Brain microvascular endothelial cell (primary cell): ENCODE measurements around the gene HOXD13.
A peak's percentile ranks its signal among the peaks of the same experiment; 100 is the strongest.

Experiments
- DNase-seq: peaks from one replicate; pipeline ENCODE4 v3.0.0-alpha.2; 2020
- H3K27ac ChIP-seq: fragments of 250-450 bp; sonication (Bioruptor Pico); 2 replicates; pipeline ENCODE4 v1.5.1; 2020; ENCODE audit warnings: mild to moderate bottlenecking, moderate library complexity
- H3K27me3 ChIP-seq: fragments of 250-450 bp; sonication (Bioruptor Pico); replicated peaks from 2 replicates; pipeline ENCODE4 v1.5.1; 2020; ENCODE audit warnings: mild to moderate bottlenecking
- H3K36me3 ChIP-seq: fragments of 250-450 bp; sonication (Bioruptor Pico); replicated peaks from 2 replicates; pipeline ENCODE4 v1.5.1; 2020; ENCODE audit warnings: mild to moderate bottlenecking
- H3K4me3 ChIP-seq: 2 replicates; pipeline ENCODE4 v1.5.1; 2011; ENCODE audit warnings: low read depth, mild to moderate bottlenecking, control low read depth, low read length, moderate library complexity
- in situ Hi-C: cut with HindIII; loops from 2 replicates; pipeline ENCODE4 v1.10.0; 2017; ENCODE audit warnings: low sequenced_read_pairs, low pct_ligation_motif_present
- TF ChIP-seq, protein P1 (sequence below): IDR thresholded peaks from 2 replicates; pipeline ENCODE4 v1.5.1; 2011; ENCODE audit warnings: low read depth, mild to moderate bottlenecking, moderate library complexity, low read length, control low read depth, inconsistent platforms; ENCODE audit errors: missing control alignments

HOXD13 gene

DNA sequence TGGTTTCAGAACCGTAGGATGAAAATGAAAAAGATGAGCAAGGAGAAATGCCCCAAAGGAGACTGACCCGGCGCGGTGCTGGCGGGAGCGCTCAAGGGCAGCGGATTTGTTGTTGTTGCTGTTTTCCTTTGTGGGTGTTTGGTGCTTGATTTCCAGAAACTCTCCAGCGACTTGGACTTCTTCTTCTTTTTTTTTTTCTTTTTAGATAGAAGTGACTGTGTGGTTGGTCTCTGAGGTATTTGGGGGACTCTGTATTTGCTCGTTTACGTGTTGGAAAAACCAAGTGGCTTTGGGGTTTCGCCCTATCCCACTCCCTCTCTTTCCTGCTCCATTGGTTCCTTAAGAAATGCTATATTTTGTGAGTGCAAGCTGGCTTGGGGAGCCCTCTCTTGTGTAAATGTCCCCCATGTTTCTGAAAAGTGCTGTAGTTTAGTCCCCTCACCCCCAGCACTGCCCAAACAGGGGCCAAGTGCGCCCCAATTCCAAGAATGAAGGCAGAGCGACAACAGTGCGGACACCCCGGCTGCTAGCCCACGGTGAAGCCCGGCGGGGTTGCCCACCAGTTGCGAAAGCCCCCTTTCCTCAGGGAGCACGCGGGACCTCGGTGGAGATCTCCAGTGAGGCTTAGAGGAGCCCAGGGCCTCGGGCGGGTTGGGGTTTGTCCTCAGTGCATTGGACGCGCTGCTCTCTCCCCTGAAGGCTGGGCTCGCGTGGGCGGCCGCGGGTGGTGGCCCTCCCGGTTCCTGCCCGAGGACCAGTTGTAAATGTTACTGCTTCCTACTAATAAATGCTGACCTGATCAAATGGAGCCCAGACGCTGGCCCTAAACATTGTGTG lies 31.8 kb downstream of the HOXD13 start:
- no peak overlapping the region for H3K27ac ChIP-seq
- in situ Hi-C loops: no loop called here
- no peaks in the 10 kb centered on the region for H3K36me3 ChIP-seq
- H3K27me3 ChIP-seq: peaks cover 94% of the 10 kb centered on the region
- TF ChIP-seq, protein P1, sequence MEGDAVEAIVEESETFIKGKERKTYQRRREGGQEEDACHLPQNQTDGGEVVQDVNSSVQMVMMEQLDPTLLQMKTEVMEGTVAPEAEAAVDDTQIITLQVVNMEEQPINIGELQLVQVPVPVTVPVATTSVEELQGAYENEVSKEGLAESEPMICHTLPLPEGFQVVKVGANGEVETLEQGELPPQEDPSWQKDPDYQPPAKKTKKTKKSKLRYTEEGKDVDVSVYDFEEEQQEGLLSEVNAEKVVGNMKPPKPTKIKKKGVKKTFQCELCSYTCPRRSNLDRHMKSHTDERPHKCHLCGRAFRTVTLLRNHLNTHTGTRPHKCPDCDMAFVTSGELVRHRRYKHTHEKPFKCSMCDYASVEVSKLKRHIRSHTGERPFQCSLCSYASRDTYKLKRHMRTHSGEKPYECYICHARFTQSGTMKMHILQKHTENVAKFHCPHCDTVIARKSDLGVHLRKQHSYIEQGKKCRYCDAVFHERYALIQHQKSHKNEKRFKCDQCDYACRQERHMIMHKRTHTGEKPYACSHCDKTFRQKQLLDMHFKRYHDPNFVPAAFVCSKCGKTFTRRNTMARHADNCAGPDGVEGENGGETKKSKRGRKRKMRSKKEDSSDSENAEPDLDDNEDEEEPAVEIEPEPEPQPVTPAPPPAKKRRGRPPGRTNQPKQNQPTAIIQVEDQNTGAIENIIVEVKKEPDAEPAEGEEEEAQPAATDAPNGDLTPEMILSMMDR: no peak
- DNase-seq: no peak
- H3K4me3 ChIP-seq: no peak overlapping the region

DNA sequence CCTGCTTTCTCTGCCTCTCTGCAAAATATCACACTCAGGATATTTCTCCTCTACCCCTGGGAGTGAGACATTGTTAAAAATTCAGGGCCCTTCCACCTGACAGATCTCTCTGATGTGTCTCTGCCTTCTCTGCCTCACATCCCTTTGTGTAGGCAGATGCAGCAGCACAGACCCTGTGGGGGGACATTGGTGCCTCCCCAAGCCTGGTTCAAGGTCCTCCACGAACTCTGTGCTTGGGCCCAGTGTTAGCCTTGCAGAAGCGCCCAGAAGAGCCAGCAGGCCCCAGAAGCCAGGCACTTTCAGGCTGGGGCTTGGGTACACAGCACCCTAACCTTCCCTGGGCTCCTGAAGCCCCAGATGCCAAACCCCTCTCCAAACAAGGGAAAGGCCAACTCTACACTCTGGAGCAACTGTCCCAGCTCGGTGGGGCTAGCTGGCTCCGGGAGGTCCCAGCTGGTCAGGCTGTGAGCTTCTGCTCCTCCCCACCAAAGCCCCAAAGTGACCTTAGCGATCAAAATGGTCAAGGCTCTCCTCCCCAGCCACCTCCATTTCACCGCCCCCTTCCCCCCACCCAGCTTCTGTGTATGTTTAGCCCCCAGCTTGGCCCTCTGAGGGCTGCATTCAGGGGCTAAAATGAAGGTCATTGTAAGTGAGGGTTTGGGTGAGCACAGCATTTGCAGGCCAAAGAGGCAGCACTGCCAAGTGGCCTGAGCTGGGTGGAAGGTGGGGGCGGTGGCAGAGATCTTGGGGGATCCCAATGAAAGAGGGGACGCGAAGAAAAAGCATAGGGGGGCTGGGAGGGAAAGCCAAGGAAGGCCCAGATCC lies 32.6 kb downstream of the HOXD13 start:
- H3K4me3 ChIP-seq: no peak overlapping the region
- in situ Hi-C loops: loop anchor here (25.0 kb wide), 1 partner anchor 512 kb away; no protein-coding TSS in a partner anchor
- no peak overlapping the region for H3K27ac ChIP-seq
- TF ChIP-seq, protein P1: no peak
- no peak for DNase-seq
- H3K27me3 ChIP-seq: peaks cover 92% of the 10 kb centered on the region
- no peaks in the 10 kb centered on the region for H3K36me3 ChIP-seq

DNA sequence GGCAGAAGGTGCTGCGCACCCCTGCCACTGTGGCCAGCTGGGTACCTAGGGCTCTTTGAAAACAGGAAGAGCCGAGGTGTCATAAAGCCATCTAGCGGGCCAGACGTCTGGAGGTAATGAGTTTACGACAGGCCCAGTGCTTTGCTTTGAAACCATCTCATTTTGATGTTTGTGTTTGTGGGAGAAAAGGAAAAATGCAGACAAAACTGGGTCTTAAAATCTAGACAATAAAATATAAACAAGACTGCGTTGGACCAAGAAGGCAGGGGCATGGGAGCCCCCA lies 33.2 kb downstream of the HOXD13 start:
- TF ChIP-seq, protein P1: no peak
- H3K4me3 ChIP-seq: no peak overlapping the region
- DNase-seq: no peak
- no peak overlapping the region for H3K27ac ChIP-seq
- in situ Hi-C loops: loop anchor here (25.0 kb wide), 1 partner anchor 512 kb away; no protein-coding TSS in a partner anchor
- H3K36me3 ChIP-seq: no peaks in the 10 kb centered on the region
- H3K27me3 ChIP-seq: peaks cover 92% of the 10 kb centered on the region

DNA sequence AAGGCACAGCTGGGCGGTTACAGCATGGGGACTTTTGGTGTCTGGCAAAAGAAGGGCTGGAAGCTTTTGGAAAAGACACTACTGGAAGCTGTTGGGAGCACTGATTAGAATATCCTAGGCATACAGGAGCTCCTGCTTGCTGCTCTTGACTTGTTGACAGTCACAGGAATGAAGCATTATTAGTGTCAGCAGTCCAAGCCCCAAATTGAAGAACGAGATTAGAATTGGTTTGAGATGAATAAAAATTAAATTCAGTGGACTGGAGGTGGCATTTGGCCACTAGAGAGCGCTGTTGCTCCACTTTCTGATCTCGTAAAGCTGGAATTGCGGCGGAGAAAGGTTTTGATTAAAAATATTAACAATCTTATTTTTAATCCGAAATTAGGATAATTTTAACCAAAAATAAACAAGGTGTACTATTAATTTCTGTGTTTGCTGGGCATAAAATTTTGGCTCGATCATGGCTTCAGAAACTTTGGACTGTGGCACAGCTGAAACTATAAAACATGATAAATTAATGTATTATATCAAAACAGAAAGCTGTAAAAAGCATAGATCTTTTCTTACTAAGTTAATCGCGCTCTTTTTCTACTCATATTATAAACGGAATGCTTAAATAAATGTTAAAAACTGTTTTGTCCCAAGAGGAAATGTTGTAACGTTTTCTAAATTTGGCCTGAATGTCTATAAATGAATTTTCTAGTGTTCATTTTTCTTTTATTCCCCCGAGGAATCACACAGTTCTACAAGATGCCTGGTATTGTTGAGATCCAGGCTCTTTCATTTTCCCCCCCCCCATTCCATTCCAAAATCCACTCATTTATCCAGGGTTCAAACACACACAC lies 34.6 kb downstream of the HOXD13 start:
- H3K27ac ChIP-seq: no peak overlapping the region
- in situ Hi-C loops: loop anchor here (25.0 kb wide), 1 partner anchor 510 kb away; no protein-coding TSS in a partner anchor
- H3K4me3 ChIP-seq: no peak overlapping the region
- TF ChIP-seq, protein P1: peak; percentile 81
- H3K27me3 ChIP-seq: peaks cover 92% of the 10 kb centered on the region
- H3K36me3 ChIP-seq: no peaks in the 10 kb centered on the region
- DNase-seq: peak; percentile 48

DNA sequence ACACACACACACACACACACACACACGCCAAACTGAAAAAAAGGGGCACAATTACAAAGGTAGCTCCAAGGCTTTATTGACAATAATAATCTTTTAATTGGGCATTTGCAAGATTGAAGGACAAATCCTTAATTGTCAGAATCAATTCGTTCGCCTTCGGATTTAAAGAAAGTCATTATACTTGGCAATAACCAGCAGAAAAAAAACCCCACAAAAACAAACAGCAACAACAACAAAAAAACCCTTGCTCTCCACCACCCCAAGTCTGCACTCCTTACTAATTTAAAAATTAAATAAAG lies 35.2 kb downstream of the HOXD13 start:
- DNase-seq: no peak
- Histone ChIP-seq H3K4me3 (no peak overlapping the region), H3K27ac (no peak overlapping the region), H3K36me3 (no peaks in the 10 kb centered on the region), H3K27me3 (peaks cover 90% of the 10 kb centered on the region)
- in situ Hi-C loops: loop anchor here (25.0 kb wide), 1 partner anchor 510 kb away; no protein-coding TSS in a partner anchor
- TF ChIP-seq, protein P1: no peak
